HG02938 (cell line): ENCODE measurements around the gene PPARD.
"Not testable (repeated sequence)": the region's sequence is repeated elsewhere in the genome, so short reads cannot be mapped to it uniquely, and the experiment has no call there.

ENCODE experiments used
- ATAC-seq: cut with Tn5 transposase; IDR thresholded peaks from one replicate; pipeline ENCODE4 v1.9.1; 2021; ENCODE audit warnings: mild to moderate bottlenecking, moderate library complexity; ENCODE audit not compliant: unreplicated experiment

Gene PPARD

GRCh38 chr6:35378261-35378660, 35.9 kb downstream of the PPARD start:
- ATAC-seq: no peak

GRCh38 chr6:35381132-35381531, 38.8 kb downstream of the PPARD start:
- ATAC-seq: no peak

- no peak for ATAC-seq
Observed at GRCh38 chr6:35382015-35382414, 39.7 kb downstream of the PPARD start.

- no peak for ATAC-seq
Observed at GRCh38 chr6:35385457-35386202, 43.3 kb downstream of the PPARD start.

- ATAC-seq: no peak
Observed at GRCh38 chr6:35386989-35387388, 44.6 kb downstream of the PPARD start.

- ATAC-seq: no peak
Observed at GRCh38 chr6:35388030-35388429, 45.7 kb downstream of the PPARD start.

GRCh38 chr6:35388772-35389352, 46.5 kb downstream of the PPARD start:
- ATAC-seq: no peak

GRCh38 chr6:35389386-35389785, 47.0 kb downstream of the PPARD start:
- ATAC-seq: not testable (repeated sequence)

GRCh38 chr6:35391240-35391968, 49.0 kb downstream of the PPARD start:
- no peak for ATAC-seq

GRCh38 chr6:35392111-35392702, 49.8 kb downstream of the PPARD start:
- ATAC-seq: no peak

- no peak for ATAC-seq
Observed at GRCh38 chr6:35392773-35393672, 50.7 kb downstream of the PPARD start.

- ATAC-seq: no peak
Observed at GRCh38 chr6:35396991-35397390, 54.6 kb downstream of the PPARD start.

GRCh38 chr6:35397806-35398418, 55.6 kb downstream of the PPARD start:
- ATAC-seq: no peak

- ATAC-seq: no peak
Observed at GRCh38 chr6:35398526-35398925, 56.2 kb downstream of the PPARD start.

GRCh38 chr6:35400111-35400510, 57.8 kb downstream of the PPARD start:
- no peak for ATAC-seq

GRCh38 chr6:35400901-35401311, 58.5 kb downstream of the PPARD start:
- no peak for ATAC-seq

GRCh38 chr6:35401514-35401913, 59.2 kb downstream of the PPARD start:
- ATAC-seq: no peak

- ATAC-seq: no peak
Observed at GRCh38 chr6:35402136-35402855, 59.9 kb downstream of the PPARD start.

- no peak for ATAC-seq
Observed at GRCh38 chr6:35402856-35403191, 60.5 kb downstream of the PPARD start.
